HG03460 (cell line): Measurements from ENCODE around the gene SYVN1.
"Not testable (repeated sequence)": the region's sequence is repeated elsewhere in the genome, so short reads cannot be mapped to it uniquely, and the experiment has no call there.

Experiments
- ATAC-seq: cut with Tn5 transposase; IDR thresholded peaks from one replicate; pipeline ENCODE4 v1.9.1; 2021; ENCODE audit not compliant: unreplicated experiment

Gene SYVN1

GRCh38 chr11:65134240-65134951 is at the start of gene SYVN1:
Gene SYVN1, minus strand, starts transcription at chr11:65134519. Its CDS starts 918 bp downstream, at chr11:65133601.
- peak; percentile 52 for ATAC-seq

DNA sequence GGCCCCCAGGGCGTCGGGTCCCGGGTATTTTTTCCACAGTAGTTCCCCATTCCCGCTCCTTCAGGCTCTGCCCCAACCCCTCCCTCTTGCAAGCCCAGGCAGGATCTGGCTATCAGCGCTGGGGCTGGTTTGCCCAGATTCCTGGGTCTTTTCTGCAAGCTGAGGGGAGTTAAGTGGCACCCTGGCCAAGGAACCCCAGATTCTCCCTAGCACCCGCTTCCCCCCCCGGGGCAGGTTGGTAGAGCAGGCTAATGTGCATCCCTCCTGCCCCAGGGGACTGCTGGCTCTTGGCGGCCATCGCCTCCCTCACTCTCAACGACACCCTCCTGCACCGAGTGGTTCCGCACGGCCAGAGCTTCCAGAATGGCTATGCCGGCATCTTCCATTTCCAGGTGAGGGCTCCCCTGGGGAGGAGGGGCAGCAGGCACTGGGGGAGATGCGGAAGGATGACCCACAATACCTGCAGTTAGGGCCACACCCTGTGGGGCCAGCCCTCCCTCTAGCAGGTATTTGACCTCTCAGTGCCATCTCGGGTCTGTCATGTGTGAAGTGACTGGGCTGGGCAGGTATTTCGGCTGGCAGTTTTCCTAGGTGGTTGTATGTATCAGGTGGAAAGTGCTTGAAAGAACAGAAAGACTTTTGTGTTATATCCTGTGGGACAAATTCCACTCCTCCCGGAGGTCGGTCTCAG is 49.0 kb upstream of the SYVN1 start:
- no peak for ATAC-seq

DNA sequence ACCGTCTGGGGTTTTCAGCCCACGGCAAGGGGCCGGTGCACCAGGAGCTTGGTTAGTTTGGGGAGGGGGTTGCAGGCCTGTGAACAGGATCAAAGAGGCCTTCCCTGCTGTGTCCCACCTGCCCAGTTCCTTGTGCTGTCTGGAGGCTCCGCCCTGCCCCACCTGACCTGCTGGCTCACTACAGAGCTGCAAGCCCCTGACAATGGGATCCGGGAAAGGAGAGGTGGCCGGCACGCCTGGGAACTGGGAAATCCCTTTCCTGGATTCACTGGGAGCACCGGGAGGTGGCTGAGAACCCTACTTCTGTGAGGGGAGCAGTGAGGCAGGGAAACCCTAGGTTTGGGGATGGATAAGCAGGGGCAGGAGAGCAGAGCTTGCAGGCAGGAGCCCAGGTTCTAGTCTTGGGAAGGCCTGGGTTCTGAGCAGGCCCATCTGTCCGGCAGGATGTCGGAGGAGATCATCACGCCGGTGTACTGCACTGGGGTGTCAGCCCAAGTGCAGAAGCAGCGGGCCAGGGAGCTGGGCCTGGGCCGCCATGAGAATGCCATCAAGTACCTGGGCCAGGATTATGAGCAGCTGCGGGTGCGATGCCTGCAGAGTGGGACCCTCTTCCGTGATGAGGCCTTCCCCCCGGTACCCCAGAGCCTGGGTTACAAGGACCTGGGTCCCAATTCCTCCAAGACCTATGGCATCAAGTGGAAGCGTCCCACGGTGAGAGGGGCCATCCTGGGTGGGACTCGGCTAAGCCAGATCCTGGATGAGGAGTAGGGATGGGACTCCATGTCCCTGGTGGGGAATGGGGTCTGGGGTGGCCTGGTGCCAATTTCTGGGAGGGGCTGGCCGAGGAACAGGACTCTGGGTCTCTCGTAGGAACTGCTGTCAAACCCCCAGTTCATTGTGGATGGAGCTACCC is 48.2 kb upstream of the SYVN1 start:
- no peak for ATAC-seq

DNA sequence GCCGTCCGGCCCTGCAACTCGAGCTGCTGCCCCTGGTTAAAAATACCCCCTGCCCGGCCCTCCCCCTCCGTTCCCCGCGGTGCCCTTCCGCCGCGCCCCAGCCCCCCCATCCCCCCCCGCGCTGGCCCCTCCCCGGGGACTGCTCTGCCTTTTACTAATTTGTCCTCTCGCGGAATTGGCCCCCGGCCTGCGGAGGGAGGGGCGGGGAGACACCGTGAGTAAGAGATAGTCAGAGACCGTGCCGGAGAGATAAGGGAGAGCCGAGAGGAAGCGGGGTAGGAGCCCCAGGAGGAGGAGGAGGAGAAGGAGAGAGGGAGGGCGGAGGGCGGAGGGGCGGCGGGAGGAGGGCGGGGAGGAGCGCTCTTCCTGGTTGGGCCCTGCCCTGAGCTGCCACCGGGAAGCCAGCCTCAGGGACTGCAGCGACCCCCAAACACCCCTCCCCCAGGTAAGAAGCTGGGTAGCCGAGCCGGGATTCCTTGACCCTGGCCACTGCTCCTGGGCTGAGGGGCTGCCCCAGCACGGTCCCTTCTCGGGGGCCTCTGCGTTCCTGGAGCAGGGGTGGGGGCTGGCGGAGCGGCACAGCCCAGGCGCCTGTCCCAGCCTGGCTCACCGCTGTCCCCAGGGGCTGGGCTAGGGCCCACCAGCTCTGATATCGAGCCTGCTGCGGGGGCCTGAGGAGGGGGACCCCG is 47.4 kb upstream of the SYVN1 start, which contains the start of gene CAPN1:
Gene CAPN1, plus strand, starts transcription at position 360 of the 689 bp plus-strand sequence. CDS start 774 bp downstream, outside the sequence.
- ATAC-seq, result peak; percentile 36

DNA sequence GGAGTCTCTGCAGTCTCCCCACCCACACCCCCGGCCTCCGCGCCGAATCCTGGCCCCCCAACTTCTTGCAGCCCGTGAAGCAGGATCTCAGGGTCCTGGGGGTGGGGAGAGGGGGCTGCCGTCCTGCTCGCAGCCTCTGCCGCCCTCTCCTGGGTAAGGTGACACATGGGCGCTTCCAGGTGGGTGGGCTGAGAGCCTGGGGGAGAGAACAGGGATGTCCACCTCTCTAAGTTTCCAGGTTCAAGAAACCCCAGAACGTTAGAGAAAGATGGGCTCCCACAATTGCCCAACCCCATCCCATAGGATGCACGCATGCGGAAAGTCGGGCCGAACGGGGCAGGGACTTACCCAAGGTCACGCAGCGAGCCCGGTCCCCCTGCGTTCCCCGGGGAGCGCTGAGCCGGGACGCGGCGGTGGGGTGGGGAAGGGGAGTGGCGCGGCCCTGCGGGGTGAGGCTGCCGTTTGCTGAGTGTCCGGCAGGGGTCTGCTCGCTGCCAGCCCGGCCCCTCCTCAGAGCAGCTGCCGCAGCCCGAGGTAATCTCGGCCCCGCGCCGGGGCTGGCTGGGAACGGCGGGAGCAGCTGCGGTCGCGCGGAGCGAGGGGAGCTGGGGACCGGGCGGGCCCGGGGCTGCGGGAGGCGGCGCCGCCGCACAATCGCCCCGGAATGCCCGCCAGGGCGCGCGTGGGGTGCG is 46.7 kb upstream of the SYVN1 start:
- ATAC-seq, result peak; percentile 53

DNA sequence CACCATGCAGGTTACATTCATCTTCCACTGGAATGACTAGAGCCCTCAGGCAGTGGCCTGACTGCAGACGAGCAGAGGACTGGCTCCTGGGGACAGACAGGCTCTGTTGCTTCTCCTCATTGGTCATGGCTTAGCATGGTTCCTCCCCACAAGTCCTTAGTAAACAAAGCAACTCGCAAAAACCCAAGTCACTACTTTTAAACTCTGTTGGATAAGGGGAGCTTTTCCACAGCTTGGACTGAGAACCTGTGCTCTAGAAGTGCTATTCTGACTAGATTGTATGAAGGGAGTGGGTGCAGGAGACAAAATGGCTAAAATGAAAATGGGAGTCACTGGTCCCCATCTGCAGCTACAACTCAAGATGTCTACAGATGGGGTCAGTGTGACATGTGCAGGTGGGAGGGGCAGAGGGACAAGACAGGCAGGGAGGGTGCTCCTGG is 40.3 kb upstream of the SYVN1 start:
- ATAC-seq, result not testable (repeated sequence)

DNA sequence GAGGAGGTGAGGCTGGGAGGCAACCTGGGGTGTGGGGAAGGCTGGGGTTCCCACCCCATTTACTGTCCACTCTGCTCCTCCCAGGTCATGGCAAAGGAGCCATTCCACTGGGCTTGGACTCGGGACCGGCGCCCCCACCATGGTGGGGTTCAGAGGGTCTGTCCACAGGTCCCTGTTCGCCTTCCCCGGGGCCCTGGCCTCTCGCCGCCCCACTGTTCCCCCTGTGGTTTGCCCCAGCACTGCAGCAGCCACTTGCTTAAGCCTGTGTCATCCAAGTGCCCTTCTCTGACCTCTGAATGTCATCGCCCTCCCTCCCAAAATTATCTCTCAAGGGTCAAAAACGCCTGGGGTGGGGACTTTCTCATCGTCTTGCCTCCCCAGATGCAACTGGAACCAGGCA is 38.3 kb upstream of the SYVN1 start:
- no peak for ATAC-seq

DNA sequence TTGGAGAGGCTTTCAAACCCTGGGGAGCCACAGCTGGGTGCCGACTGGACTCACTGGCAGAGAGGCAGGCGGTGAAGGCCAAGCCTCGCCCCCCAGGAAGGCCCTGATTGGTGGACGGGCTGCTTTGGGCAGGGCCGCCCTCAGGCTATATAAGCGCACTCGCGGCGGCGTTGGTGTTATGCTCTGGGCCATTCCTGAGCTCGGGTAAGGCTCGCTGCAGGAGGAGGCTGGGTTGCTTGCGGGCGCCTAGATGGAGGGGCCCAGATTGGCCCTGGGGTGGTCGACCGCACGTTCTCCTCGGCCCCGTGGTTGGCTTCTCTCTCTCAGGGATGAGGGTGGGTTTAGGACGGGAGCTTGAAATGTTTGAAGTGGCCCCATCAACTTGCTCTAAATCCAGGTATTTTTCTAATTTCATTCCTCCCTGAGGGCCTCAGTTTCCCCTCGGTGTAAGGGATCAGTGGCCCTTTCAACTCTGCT is 35.8 kb upstream of the SYVN1 start, which contains the start of gene SPDYC:
Gene SPDYC, plus strand, starts transcription at position 176 of the 477 bp plus-strand sequence. CDS start 1,125 bp downstream, outside the sequence.
- no peak for ATAC-seq

DNA sequence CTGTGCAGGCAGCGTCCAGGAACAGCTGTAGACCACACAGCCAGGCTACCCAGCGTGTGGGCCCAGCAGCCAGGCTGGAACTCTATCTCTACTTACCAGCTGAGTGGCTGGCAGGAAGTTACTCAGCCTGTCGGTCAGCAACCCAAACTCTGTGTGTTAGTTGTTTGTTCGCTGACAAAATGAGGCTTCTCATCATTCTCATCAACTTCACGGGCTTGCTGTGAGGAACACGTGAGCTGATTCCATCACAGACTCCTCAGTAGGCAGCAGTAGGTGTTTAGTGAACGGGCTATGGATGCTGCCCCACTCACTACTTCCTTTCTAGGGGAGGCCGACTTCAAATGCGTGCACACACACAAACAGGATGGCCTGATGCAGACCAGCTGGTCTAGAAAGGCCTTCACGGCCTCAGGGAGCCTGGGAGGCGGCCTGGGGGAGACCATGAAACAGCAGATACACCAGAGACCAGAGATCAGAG is 34.9 kb upstream of the SYVN1 start:
- no peak for ATAC-seq

DNA sequence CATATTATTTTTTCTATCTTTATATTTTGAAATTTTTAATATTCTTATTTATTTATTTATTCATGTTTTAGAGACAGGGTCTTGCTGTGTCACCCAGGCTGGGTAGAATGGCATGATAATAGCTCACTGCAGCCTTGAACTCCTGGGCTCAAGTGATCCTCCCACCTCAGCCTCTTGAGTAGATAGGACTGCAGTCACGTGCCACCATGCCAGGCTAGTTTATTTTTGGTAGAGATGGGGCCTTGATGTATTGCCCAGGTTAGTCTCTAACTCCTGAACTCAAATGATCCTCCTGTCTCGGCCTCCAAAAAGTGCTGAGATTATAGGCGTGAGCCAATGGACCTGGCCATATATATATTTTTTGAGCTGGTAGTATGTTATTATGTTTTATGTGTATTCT is 33.3 kb upstream of the SYVN1 start:
- ATAC-seq, result no peak

DNA sequence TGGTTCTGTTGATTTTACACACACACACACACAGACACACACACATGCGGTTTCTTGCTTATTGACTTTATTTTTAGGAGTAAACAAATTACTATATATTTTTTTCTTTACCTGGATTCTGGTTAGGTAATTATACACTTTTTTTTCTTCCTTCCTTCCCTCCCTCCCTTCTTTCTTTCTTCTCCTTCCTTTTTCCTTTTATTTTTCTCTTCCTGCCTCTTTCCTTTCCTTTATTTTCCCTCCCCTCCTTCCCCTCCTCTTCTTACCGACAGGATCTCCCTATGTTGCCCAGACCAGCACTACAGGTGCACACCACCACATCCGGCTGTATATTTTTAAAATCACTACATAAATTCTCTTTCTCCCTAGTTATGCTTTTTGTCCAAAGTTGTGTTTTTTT is 32.6 kb upstream of the SYVN1 start:
- no peak for ATAC-seq

GRCh38 chr11:65165410-65166317 is 31.3 kb upstream of the SYVN1 start:
- ATAC-seq, result no peak

- no peak for ATAC-seq
Observed at GRCh38 chr11:65163684-65164083, 29.4 kb upstream of the SYVN1 start.

DNA sequence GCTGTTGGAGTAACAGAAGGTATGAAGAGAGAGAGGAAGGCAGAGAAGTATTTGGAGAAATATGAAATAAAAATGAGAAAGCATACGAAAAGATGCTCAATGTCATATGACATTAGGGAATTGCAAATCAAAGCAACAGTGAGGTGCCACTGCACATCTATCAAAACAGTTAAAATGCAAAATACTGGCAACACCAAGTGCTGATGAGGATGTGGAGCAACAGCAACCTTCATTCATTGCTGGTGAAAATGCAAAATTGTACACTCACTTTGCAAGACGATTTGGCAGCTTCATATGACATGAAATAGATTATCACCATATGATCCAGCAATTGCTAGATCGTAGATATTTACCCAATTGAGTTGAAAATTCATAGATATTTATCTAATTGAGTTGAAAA is 26.3 kb upstream of the SYVN1 start:
- ATAC-seq, result no peak

- ATAC-seq, result no peak
Observed at GRCh38 chr11:65159012-65159411, 24.7 kb upstream of the SYVN1 start.

DNA sequence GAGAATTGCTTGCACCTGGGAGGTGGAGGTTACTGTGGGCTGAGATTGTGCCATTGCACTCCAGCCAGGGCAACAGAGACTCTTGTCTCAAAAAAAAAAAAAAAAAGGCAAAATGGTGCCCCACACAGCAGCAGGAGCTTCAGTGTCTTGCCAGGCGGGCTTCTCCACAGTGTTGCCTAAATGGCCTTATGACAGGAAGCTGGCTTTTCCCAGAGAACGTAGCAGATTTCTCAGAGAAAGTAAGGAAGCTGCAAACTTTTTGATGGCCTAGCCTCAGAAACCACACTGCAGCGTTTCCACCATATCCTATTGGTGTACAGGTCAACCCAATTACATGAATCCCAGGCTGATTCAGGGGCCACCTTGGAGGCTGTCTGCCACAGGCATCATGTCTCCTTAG is 23.0 kb upstream of the SYVN1 start:
- ATAC-seq, result no peak

GRCh38 chr11:65156926-65157325 is 22.6 kb upstream of the SYVN1 start:
- no peak for ATAC-seq

DNA sequence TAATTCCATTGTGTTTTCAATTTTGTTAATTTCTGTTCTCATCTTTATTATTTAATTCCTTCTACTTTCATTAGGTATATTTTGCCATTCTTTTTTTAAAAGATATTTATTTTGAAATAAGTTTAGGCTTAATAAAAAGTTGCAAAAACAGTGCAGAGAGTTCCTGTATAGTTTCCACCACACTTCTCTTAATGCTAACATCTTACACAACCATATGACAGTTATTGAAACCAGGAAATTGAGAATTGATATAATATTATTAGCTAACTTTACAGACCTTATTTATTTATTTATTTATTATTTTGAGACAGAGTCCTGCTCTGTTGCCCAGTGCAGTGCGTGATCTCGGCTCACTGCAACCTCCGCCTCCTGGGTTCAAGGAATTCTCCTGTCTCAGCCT is 21.9 kb upstream of the SYVN1 start:
- ATAC-seq, result no peak

DNA sequence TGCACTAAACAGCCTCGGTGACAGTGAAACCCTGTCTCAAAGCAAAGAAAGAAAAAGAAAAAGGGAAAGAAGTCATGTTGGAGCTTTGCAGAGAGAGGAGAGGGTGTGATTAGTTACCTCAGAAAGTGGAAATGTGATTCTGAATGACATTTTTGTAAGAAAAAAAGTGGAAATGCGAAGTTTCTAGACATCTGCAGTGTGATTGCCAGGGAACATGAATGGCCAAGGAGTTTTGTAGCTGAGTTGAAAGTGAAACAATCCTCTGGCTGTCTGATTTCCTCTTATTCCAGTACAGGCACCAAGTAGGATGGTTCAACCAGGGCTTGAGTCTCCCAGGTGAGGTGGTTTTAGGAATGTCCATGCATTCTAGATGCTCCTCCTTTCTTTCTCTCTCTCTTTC is 17.8 kb upstream of the SYVN1 start:
- ATAC-seq, result no peak
